OCI-LY1 (cell line): Measurements from ENCODE around the gene C9orf50.

ENCODE experiments used
- H2AFZ ChIP-seq: fragments of 200-600 bp; sonication (generic), shearing (Covaris generic); 2 replicates; pipeline ENCODE4 v1.6.0; 2014; ENCODE audit warnings: antibody characterized with exemption, mild to moderate bottlenecking, low read length
- H3F3A ChIP-seq: fragments of 200-600 bp; sonication (generic), shearing (Covaris generic); 2 replicates; pipeline ENCODE4 v1.6.0; 2014; ENCODE audit warnings: mild to moderate bottlenecking, antibody characterized with exemption, low read length, moderate library complexity; ENCODE audit not compliant: insufficient read depth
- H3K27ac ChIP-seq: fragments of 200-600 bp; sonication (generic); 2 replicates; pipeline ENCODE4 v1.5.1; 2014; ENCODE audit warnings: low read length, mixed run types, mild to moderate bottlenecking, low read depth; ENCODE audit not compliant: poor library complexity, severe bottlenecking
- H3K27me3 ChIP-seq: fragments of 200-600 bp; sonication (generic); 2 replicates; pipeline ENCODE4 v1.6.0; 2014; ENCODE audit warnings: antibody characterized with exemption, mild to moderate bottlenecking, low read length, moderate library complexity; ENCODE audit not compliant: insufficient read depth
- H3K36me3 ChIP-seq: fragments of 200-600 bp; sonication (generic); 2 replicates; pipeline ENCODE4 v1.6.1; 2014; ENCODE audit warnings: mild to moderate bottlenecking, antibody characterized with exemption, low read length, moderate library complexity, mixed read lengths; ENCODE audit not compliant: insufficient read depth
- H3K4me1 ChIP-seq: fragments of 200-600 bp; sonication (generic); 2 replicates; pipeline ENCODE4 v1.5.1; 2014; ENCODE audit warnings: mild to moderate bottlenecking, low read length, moderate library complexity; ENCODE audit not compliant: insufficient read depth, severe bottlenecking
- H3K4me2 ChIP-seq: fragments of 200-600 bp; sonication (generic), shearing (Covaris generic); 2 replicates; pipeline ENCODE4 v1.6.1; 2014; ENCODE audit warnings: low read length
- H3K4me3 ChIP-seq: fragments of 200-600 bp; sonication (generic); 2 replicates; pipeline ENCODE4 v1.5.1; 2014; ENCODE audit warnings: low read length, low read depth, mild to moderate bottlenecking, mixed read lengths; ENCODE audit not compliant: poor library complexity, severe bottlenecking
- H3K79me2 ChIP-seq: fragments of 200-600 bp; shearing (Covaris generic); 2 replicates; pipeline ENCODE4 v1.6.1; 2016; ENCODE audit warnings: mixed run types, low read length, mixed read lengths; ENCODE audit not compliant: insufficient read depth
- H3K9ac ChIP-seq: fragments of 200-600 bp; sonication (generic), shearing (Covaris generic); 2 replicates; pipeline ENCODE4 v1.6.1; 2014; ENCODE audit warnings: mild to moderate bottlenecking, low read length, mixed read lengths
- H3K9me2 ChIP-seq: fragments of 200-600 bp; sonication (generic), shearing (Covaris generic); 2 replicates; pipeline ENCODE4 v1.6.1; 2014; ENCODE audit warnings: low read depth, mild to moderate bottlenecking, low read length, mixed read lengths
- H3K9me3 ChIP-seq: fragments of 200-600 bp; shearing (Covaris generic); 2 replicates; pipeline ENCODE4 v1.6.1; 2014; ENCODE audit warnings: low read length, mixed read lengths
- H4K20me1 ChIP-seq: fragments of 200-600 bp; sonication (generic), shearing (Covaris generic); 2 replicates; pipeline ENCODE4 v1.6.0; 2016; ENCODE audit warnings: mild to moderate bottlenecking, low read length; ENCODE audit not compliant: insufficient read depth
- CTCF ChIP-seq: fragments of 200-600 bp; sonication (generic), shearing (Covaris generic); IDR thresholded peaks from 2 replicates; pipeline ENCODE4 v1.5.1; 2017; ENCODE audit warnings: mild to moderate bottlenecking, antibody characterized with exemption, low read length, moderate library complexity, mixed read lengths
- EZH2 ChIP-seq: fragments of 200-600 bp; sonication (generic), shearing (Covaris generic); IDR thresholded peaks from 2 replicates; pipeline ENCODE4 v1.8.0; 2017; ENCODE audit warnings: borderline replicate concordance, mixed run types, mild to moderate bottlenecking, antibody characterized with exemption, low read length, moderate library complexity, mixed read lengths

C9orf50 gene

GRCh38 chr9:129646252-129646651, 25.4 kb upstream of the C9orf50 start:
- H3K9me3 ChIP-seq: no peaks in the 10 kb centered on the region
- H3K27me3 ChIP-seq: no peaks in the 10 kb centered on the region
- no peak overlapping the region for H3K27ac ChIP-seq

DNA sequence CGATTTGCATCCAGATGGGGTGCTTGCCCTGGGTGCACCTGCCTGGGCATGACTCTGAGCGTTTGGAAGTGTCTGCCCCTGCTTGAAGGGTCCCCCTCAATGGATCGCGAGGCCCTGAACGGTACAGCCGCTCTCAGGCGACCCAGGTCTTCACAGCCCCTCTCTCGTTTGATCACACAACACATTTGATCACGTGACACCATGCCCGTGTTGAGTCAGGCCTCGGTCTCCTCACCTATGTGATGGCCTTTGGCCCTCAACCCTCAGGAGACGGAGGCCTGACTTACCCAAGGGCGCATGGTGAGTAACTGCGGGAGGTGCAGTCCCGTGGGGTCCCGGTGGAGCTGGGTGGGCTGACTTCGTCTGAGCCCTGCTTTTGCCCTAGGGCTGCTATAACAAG, 24.0 kb upstream of the C9orf50 start:
- Histone ChIP-seq H3K9me2 (no peaks in the 10 kb centered on the region), H3K27ac (no peak overlapping the region), H3K27me3 (no peaks in the 10 kb centered on the region), H3F3A (no peaks in the 10 kb centered on the region), H3K4me3 (no peak overlapping the region), H2AFZ (no peak overlapping the region), H3K4me1 (peaks cover 15% of the 10 kb centered on the region), H3K9me3 (no peaks in the 10 kb centered on the region), H3K4me2 (no peak overlapping the region), H3K9ac (no peak overlapping the region), H3K79me2 (no peaks in the 10 kb centered on the region), H3K36me3 (no peaks in the 10 kb centered on the region), H4K20me1 (no peaks in the 10 kb centered on the region)
- TF ChIP-seq EZH2 (no peak), CTCF (no peak)

More at GRCh38 chr9:129646252-129646651, 25.4 kb upstream of the C9orf50 start:
- no peaks in the 10 kb centered on the region for H3F3A ChIP-seq
- H3K9me2 ChIP-seq: no peaks in the 10 kb centered on the region
- H4K20me1 ChIP-seq: no peaks in the 10 kb centered on the region
- no peaks in the 10 kb centered on the region for H3K79me2 ChIP-seq
- H2AFZ ChIP-seq: no peak overlapping the region
- no peak overlapping the region for H3K4me2 ChIP-seq
- no peak overlapping the region for H3K9ac ChIP-seq
- H3K4me3 ChIP-seq: no peak overlapping the region
- no peaks in the 10 kb centered on the region for H3K36me3 ChIP-seq
- TF ChIP-seq CTCF (no peak), EZH2 (no peak)
- H3K4me1 ChIP-seq: peaks cover 1% of the 10 kb centered on the region

DNA sequence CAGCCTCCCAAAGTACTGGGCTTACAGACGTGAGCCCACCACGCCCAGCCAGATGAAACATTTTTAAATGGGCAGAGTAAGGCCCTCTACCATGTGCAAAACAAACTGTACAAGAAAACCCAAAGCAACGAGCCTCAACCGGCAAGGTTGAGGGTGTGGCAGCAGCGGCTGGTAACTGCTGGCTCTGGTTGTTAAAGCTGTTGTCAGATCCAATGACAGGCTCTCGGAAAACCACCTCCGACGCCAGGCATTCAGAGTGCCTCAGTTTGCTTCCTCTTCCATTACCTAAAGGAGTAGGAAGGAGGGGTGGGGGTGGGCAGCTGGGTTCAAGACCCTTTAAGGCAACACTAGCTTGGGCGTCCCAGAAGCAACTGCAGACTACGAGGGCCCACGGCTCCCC, 23.5 kb upstream of the C9orf50 start:
- Histone ChIP-seq H3K4me1 (peaks cover 18% of the 10 kb centered on the region), H3K36me3 (peaks cover under 1% of the 10 kb centered on the region; the same call in 1 of the 2 replicates), H3K9me3 (no peaks in the 10 kb centered on the region), H4K20me1 (no peaks in the 10 kb centered on the region), H3K27ac (no peak overlapping the region), H3K4me2 (no peak overlapping the region), H3F3A (no peaks in the 10 kb centered on the region), H2AFZ (no peak overlapping the region), H3K4me3 (no peak overlapping the region), H3K9ac (no peak overlapping the region), H3K9me2 (no peaks in the 10 kb centered on the region), H3K79me2 (no peaks in the 10 kb centered on the region), H3K27me3 (no peaks in the 10 kb centered on the region)
- no peak for TF ChIP-seq CTCF
- TF ChIP-seq EZH2: no peak
